GM18517 (cell line): ENCODE measurements around the gene SORL1.
"Not testable (repeated sequence)": the region's sequence is repeated elsewhere in the genome, so short reads cannot be mapped to it uniquely, and the experiment has no call there.

Experiments used
- ATAC-seq: cut with Tn5 transposase; IDR thresholded peaks from one replicate; pipeline ENCODE4 v1.9.1; 2021; ENCODE audit warnings: mild to moderate bottlenecking, moderate library complexity; ENCODE audit not compliant: unreplicated experiment

Gene SORL1

DNA sequence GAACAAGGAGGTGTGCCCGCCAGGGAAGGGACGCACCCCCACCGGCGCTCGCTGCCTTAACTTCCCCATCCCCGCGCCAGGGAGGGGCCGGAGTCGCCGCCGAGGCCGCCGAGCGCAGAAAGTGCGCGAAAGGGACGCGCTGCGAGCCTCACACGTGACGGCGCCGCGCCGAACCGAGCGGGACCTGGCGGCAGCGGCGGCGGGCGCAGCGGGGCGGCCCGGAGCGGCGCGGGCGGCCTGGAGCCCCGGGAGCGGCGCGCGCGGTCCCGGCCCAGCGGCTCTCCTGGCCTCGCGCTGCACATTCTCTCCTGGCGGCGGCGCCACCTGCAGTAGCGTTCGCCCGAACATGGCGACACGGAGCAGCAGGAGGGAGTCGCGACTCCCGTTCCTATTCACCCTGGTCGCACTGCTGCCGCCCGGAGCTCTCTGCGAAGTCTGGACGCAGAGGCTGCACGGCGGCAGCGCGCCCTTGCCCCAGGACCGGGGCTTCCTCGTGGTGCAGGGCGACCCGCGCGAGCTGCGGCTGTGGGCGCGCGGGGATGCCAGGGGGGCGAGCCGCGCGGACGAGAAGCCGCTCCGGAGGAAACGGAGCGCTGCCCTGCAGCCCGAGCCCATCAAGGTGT, at the start of gene SORL1:
Gene SORL1 (plus strand): TSS at position 329 of the 623 bp plus-strand sequence. CDS start 18 bp downstream, at position 347.
- ATAC-seq: peak; percentile 34

DNA sequence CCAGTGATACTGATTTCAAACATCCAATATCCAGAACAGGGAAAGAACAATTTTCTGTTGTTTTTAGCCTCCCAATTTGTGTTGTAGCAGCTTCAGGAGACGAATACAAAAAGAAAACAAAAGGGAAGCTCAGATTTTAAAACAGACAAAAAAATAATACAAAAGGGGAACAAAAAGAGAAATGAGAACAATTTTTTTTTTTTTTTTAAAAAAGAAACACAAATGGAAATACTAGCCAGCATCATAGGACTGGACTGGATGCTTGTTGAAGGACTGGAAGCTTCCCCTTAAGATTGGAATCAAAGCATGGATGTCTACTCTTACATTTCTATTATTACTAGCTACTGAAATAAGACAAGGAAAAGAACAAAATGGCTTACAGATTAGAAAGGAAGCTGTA, 46.5 kb upstream of the SORL1 start:
- no peak for ATAC-seq

- no peak for ATAC-seq
Measured at GRCh38 chr11:121406291-121406690, 45.8 kb upstream of the SORL1 start.

DNA sequence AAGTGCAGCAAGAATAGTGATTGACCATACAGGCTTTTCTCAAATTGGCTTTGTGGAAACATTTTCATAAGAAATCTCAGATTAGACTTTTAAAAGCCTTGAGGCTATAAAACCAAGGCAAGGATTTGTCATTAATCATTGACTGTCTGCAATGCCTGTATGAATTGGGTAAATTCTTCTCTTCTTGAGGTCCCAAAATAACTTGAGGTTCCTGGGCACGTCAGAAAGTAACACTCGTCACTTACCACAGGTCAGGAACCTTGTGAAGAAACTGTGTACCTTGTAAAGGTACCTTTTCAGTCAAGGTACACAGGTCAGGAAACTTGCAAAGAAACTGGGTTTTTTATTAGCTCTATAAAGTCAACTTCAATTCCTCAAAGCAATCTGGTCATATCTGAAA, 43.3 kb upstream of the SORL1 start:
- no peak for ATAC-seq

DNA sequence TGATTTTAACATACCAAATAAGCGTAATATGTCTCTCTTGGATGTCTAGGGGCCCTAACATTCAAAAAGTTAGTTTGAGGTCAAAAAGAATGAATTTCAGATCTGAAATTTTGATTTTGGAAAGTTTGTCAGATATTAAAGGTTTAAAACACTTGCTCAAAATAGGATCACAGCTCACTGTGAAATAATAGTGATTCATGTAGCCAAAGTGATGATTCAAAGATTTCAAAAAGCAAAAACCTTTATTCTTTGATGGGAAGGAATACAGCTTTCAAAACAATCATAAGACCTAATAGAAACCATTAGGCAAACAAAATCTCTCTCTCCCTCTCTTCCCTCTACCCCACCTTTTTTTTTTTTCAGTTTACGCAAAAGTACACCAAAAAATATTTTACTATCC, 42.1 kb upstream of the SORL1 start:
- ATAC-seq: not testable (repeated sequence)

- ATAC-seq: not testable (repeated sequence)
Measured at GRCh38 chr11:121411330-121411729, 40.8 kb upstream of the SORL1 start.

DNA sequence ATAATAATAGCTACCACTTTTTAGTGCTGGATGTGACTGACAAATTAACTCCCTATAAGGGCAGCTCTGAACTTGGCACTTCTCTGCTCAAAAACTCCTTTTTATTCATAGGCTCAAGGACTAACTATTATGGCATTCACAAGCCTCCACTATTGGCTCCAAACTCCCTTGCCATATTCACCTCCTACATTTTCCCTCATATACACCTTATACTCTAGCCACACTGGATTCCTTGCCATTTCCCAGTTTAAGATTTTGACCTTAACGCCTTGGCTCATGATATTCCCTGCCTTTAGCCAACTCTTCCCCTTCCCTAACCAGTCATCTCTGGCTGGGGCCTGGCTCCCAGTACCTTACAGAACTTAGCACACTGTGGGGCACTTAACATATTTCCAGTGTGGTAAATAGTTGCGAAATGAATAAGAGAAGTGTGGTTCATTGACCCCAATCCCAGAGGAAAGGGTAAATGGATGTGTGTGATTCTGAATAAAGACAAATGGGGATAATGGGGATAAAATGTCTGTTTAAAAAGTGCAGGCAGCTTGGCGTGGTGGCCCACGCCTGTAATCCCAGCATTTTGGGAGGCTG, 40.0 kb upstream of the SORL1 start:
- no peak for ATAC-seq

- no peak for ATAC-seq
Measured at GRCh38 chr11:121412711-121413415, 39.3 kb upstream of the SORL1 start.

GRCh38 chr11:121414141-121414913, 37.8 kb upstream of the SORL1 start:
- ATAC-seq: no peak

DNA sequence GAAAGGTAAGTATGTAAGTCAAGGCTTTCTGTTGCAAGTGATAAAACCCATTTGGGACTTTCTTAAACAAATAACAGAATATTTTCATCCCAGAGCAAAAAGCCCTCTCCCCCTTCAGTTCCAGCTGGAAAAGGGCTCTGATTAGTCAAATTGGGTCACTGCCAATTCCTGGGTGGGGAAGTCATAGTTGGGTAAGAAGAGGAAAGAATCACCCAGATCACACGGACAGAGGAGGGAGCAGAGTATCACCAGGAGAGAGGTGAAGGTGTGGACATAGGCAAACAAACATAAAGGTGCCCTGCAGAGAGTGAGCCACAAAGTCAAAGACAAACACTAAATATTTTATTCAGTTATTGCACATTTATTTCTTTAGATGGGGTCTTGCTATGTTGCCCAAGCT, 36.3 kb upstream of the SORL1 start:
- no peak for ATAC-seq

DNA sequence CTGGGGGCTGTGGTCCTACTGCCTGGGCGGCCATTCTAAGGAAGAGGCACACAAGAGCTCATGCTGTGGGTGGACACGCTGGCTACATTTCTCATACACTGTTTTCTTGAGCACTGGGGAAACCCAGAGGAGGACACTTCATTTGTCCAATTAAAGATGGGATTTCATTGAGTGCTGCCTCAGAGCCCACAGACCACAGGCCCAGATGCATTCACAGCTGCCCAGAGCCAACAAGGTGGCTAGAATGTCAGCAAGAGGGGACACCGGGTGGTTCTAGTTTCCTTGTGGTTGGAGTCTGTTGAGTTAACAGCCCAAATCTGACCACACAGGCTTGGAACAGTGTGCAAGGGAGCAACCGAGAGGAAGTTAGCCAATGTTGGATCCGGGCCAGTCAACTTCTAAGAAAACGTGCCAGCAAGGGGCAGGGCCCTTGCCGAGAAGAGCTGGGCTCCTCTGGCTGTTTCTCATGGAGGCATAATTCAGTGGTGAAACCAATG, 35.0 kb upstream of the SORL1 start:
- peak; percentile 50 for ATAC-seq

DNA sequence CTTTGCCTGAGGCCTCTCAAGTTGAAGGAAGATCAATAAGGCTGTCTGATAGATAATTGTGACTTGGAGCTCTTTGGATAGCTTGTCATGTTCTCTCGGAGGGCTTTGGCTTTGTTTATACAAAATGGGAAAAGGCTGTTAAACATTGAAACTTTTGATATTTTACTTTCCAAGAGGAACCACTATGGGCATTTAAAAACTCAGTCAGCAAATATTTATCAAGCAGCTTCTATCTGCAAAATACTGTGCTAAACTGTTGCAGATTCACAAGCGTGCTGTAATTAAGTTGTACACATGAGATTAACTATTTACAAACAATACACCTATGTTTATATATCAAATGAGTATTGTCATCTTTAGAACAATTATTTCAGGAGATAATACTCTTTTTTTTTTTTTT, 34.5 kb upstream of the SORL1 start:
- ATAC-seq: no peak

DNA sequence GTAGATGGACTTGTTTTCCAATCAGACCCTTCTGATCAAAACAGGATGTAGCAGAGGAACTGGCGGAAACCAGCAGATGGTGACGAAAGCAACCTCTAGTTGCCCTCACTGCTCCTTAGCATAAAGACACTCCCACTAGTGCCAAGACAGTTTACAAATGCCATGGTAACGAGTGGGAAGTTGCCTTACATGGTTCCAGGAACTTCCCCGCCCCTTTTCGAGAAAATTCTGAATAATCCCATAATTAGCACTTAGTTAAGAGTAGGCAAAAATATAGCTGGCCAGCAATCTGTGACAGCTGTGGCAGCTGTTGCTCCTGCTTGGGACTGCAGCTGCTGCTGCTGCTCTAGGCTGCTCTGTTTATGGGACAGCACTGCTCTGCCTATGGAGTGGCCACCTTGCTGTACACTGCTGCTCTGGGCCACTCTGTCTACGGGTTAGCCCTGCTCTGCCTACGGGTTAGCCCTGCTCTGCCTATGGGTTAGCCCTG, 33.4 kb upstream of the SORL1 start:
- ATAC-seq: no peak

DNA sequence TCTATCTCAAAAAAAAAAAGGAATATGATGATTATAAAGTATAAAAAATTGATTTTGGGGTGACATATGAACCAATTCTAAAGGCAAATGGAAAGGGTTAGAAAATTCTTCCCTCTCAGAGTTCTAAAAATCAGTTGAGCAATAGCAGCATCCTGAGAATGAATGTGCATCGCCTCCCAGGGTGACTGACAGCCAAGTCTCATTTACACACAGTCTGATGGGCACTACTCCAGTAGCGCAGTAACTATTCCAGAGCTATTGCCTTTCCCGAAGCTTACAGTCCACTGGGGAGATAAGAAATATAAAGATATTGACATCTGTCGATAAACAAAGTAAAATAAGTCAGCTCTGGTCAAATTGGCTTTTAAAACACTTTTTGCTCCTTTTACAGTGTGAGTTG, 32.3 kb upstream of the SORL1 start:
- ATAC-seq: no peak

DNA sequence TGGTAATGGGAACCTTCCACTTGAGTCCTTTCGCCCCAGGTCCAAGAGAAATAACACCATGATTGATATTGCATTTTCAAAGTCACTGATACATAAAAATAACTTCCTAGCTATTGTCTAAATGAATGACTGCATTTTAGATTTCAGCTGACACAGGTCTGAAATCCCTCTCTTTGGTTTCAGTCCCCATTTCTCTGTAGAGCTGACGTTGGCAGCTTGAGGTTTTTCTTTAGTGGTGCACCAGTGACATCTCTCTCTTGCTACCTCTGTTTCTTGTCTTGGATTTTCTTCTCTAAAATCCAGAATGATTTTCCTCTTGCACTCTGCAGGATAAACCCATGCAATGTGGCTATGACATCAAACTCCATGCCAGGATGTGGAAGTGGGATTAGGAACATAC, 31.7 kb upstream of the SORL1 start:
- no peak for ATAC-seq

- ATAC-seq: no peak
Measured at GRCh38 chr11:121421149-121421901, 30.8 kb upstream of the SORL1 start.

DNA sequence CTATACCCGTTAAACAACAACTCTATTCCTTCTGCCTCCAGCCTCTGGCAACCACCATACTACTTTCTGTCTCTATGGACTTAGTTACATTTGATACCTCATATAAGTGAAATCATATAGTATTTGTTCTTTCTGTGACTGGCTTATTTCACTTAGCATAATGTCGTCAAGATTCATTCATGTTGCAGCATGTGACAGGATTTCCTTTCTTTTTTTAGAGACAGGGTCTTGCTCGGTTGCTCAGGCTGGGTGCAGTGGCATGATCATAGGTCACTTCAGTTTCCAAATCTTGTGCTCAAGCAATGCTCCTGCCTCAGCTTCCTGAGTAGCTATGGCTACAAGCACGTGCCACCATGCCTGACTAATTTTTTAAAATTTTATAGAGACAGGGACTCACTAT, 29.4 kb upstream of the SORL1 start:
- ATAC-seq: peak; percentile 57

DNA sequence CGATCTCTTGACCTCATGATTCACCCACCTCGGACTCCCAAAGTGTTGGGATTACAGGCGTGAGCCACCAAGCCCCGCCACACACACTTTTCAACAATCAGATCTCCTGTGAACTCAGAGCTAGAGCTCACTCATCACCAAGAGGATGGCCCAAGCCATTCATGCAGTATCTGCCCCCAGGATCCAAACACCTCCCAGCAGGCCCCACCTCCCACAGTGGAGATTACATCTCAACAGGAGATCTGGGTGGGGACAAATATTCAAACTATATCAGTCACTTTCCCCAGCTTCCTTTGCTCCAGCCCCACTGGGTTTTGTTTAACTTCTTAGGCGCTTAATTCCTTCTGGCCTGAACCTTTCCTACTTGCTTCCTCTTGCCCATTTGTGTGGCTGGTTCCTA, 26.3 kb upstream of the SORL1 start:
- no peak for ATAC-seq

GRCh38 chr11:121426476-121427399, 25.4 kb upstream of the SORL1 start:
- no peak for ATAC-seq

GRCh38 chr11:121427400-121427744, 24.7 kb upstream of the SORL1 start:
- ATAC-seq: no peak
